Cardiac fibroblast (primary cell): ENCODE data around the gene NR1I2.

Experiments
- DNase-seq, 2 donors: peaks; one replicate each; pipeline versions ENCODE4 v3.0.0 to v3.0.0-alpha.2; 2010; ENCODE audit warnings: low read depth in 2 of 2
- H3K4me3 ChIP-seq, 2 donors: replicated peaks in 1 of 2; 1 replicate in 1 of 2; 2 replicates in 1 of 2; pipeline ENCODE4 v1.5.1; 2011; ENCODE audit warnings: low read depth in 2 of 2, low read length in 2 of 2, mild to moderate bottlenecking in 2 of 2, moderate library complexity in 1 of 2
- TF ChIP-seq, protein P1 (sequence below): IDR thresholded peaks from one replicate; pipeline ENCODE4 v1.5.1; 2011; ENCODE audit warnings: low read depth, mild to moderate bottlenecking, low read length, inconsistent platforms

Gene NR1I2

DNA sequence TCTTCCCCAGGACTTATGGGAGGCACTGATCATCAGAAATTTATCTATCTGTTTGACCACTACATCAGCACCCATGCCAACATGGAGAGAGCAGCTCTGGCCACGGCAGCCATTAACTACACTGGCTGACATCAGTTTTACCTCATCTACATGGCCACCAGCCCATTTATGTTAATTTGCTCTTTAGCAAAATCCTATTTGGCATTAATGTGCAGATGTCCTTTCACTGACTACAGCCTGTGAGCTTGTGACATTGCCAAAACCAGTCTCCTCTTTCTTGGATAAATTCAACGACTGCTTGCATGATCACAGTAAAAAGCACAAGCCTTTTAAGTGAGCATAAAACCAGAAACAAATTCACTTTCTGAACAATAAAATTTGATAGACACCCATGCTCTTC, 47.5 kb downstream of the NR1I2 start:
- no peak overlapping the region for H3K4me3 ChIP-seq
- TF ChIP-seq, protein P1, sequence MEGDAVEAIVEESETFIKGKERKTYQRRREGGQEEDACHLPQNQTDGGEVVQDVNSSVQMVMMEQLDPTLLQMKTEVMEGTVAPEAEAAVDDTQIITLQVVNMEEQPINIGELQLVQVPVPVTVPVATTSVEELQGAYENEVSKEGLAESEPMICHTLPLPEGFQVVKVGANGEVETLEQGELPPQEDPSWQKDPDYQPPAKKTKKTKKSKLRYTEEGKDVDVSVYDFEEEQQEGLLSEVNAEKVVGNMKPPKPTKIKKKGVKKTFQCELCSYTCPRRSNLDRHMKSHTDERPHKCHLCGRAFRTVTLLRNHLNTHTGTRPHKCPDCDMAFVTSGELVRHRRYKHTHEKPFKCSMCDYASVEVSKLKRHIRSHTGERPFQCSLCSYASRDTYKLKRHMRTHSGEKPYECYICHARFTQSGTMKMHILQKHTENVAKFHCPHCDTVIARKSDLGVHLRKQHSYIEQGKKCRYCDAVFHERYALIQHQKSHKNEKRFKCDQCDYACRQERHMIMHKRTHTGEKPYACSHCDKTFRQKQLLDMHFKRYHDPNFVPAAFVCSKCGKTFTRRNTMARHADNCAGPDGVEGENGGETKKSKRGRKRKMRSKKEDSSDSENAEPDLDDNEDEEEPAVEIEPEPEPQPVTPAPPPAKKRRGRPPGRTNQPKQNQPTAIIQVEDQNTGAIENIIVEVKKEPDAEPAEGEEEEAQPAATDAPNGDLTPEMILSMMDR: no peak
- DNase-seq: no peak

DNA sequence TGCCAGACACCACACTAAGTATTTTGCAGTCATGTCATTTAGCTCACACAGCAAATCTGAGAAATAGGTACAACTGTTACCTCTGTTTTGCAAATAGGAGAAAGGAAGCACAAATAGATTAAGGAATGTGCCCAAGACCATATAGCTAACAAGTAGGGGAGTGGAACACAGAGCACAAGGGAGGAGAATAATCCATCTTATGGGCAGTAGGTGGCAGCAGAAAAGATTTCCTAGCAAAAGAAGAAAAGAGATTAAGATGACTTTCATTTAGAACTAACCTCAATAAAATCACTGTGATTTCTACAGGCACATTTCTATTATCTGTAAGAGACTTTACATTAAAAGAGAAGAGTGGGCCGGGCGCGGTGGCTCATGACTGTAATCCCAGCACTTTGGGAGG, 49.1 kb downstream of the NR1I2 start:
- H3K4me3 ChIP-seq: no peak overlapping the region
- DNase-seq: peak; percentile 23 to 25
- TF ChIP-seq, protein P1: peak; percentile 21

DNA sequence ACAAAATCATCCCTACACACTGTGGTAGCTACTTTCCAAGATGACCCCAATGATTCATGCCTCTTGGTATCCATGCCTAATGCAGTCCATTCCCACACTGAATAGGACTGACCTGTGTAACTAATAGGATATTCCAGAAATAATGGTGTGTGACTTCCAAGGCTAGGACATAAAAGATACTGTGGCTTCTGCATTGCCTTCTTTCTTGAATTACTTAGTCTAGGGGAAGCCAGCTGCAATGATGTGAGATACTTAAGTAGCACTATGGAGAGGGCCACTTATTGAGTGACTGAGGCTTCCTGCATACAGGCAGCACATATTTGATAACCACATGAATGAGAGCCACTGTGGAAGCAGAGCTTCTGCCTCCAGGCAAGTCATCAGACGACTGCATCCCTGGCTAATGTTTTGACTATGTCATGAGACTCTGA, 50.1 kb downstream of the NR1I2 start:
- TF ChIP-seq, protein P1: no peak
- peak; percentile 9 to 57 for DNase-seq
- no peak overlapping the region for H3K4me3 ChIP-seq

DNA sequence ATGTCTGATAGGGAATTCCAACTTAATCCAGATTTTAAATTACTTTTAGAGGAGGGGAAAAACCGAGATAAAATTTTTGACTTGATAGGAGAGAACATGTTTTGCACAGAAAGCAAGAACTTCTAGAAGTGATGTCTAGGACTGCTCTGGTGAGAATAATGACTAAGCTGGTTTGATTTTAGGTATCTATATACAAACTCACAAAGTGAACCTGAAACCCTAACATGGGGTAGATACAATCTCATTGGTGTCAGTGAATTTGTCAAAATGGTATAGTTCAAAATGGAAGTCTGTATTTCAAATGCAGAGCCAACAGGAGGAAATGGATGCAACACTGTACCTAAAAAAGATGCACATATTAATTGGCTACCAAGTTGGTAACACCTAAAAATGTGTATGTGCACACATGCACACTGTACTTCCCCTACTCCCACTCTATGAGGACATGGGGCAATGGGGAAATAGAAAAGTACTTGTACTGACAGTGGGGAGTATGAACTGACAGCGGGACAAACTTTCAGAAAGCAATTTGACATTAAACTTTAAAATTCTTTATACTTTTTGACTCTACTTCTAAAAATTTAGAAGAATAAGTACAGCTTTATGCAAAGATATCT, 53.0 kb downstream of the NR1I2 start:
- TF ChIP-seq, protein P1: no peak
- no peak overlapping the region for H3K4me3 ChIP-seq
- DNase-seq: no peak

DNA sequence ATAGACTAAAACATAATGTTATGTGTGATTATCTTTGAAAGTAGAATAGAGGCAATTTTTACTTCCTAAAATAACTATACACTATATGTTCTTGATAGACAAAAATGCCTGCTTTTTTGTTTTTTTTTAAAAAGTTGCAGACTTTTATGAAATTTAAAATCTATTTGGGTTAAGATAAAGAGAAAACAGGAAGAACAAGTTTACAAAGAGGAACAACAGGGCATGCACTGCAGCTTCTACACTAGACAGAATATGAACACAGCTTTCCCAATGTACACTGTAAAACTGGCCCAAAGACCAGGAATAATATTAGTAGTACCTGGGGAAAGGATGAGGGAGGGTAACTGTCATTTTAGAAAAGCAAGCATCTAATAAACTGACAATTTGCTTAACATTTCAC, 53.7 kb downstream of the NR1I2 start:
- no peak for DNase-seq
- TF ChIP-seq, protein P1: no peak
- no peak overlapping the region for H3K4me3 ChIP-seq

DNA sequence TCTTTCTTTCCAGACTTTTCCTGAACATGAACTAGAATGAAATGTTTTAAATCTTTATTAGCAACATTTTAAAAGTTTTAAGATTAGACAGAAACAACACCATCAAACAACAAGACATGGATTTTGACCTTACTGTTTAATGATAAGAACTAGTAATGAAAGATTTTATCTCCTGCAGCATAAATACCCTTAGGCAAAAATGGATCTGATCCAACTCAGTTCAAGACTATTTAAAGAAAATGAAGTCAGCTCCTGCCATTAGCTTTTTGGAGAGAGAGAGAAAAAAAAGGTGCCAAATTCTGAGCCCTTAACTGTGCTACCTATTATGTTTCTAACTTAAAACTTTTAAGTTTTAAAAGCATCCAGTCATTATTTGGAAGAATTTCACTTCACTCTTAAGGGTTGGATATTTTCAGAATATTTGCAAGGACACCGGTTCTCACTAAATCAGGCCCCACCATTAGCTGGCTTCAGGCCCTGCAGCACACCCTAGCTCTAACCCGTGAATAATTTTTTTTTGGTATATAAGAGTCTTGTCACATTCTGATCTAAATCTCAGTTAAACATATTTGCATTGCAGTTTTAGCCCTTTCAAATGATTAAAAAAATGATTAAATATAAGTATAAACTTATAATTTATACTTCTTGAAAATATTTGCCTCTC, 60.0 kb downstream of the NR1I2 start:
- no peak overlapping the region for H3K4me3 ChIP-seq
- no peak for DNase-seq
- TF ChIP-seq, protein P1: no peak
